GM19328 (cell line): ENCODE data around the gene CCDC30.
"Not testable (repeated sequence)": the region's sequence is repeated elsewhere in the genome, so short reads cannot be mapped to it uniquely, and the experiment has no call there.

Experiments
- ATAC-seq: cut with Tn5 transposase; IDR thresholded peaks from one replicate; pipeline ENCODE4 v1.9.1; 2021; ENCODE audit warnings: mild to moderate bottlenecking, moderate library complexity; ENCODE audit not compliant: unreplicated experiment

CCDC30 gene

DNA sequence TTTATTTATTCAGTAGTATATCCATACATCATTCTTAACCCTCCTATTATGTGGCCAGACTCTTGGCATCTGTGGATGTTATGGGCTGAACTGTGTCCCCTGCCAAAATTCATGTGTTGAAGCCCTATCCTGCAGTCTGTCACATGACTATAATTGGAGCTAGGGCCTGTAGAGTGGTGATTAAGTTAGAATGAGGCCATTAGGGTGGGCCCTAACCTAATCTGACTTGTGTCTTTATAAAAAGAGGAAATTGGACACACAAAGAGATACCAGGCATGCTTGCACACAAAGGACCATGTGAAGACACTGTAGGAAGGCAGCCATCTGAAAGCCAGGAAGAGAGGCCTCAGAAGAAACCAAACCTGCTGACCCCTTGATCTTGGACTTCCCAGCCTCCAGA lies 13.8 kb upstream of the CCDC30 start:
- no peak for ATAC-seq

DNA sequence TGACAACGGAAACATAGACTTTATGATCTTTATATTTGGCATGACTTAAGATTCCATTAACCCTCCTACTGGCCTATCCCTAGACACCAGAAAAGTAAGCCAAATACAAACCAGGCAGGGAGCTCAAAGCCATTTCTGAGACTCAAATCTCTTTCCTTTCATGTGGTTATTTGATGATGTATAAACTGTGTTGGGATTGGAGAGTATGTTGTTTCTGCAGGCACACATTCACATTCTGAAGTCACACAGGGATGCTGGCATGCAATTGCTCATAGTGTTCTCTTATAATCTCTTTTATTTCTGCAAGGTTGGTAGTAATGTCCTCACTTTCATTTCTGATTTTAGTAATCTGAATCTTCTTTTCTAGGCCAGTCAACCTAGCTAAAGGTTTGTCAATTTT lies 13.0 kb upstream of the CCDC30 start:
- ATAC-seq: no peak

DNA sequence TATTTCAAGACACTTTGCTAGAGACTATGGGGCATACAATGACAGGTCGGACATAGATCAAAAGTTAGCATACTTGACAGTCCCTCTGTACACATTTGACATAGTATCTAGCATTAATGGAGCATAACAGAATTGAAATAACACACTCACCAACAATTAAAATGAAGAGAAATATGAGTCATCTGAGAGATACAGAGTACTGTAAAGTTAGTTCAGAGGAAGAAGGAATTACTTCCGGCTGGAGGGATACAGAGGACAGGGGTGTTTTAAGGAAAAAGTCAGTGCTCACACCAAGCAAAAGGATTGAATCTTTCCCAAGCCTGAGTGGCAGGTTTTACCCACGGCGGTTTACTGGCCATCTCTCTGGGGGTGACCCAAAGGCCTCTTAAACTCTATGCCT lies 9.7 kb upstream of the CCDC30 start:
- no peak for ATAC-seq

DNA sequence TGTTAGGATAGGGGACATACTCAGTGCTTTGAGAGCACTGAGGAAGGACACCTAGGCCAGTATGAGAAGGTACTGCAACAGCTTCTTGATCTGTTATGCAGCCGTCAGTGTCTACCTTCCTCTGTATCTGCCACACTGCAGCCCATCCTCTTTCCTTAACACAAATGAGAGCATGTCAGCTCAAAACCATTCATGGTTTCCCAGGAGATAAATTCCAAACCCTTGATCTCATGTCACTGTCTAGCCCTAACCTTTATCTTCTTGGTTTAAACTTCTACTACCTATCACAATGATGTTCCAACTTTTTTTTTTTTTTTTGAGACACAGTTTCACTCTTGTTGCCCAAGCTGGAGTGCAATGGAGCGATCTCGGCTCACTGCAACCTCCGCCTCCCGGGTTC lies 8.7 kb upstream of the CCDC30 start:
- ATAC-seq: no peak

DNA sequence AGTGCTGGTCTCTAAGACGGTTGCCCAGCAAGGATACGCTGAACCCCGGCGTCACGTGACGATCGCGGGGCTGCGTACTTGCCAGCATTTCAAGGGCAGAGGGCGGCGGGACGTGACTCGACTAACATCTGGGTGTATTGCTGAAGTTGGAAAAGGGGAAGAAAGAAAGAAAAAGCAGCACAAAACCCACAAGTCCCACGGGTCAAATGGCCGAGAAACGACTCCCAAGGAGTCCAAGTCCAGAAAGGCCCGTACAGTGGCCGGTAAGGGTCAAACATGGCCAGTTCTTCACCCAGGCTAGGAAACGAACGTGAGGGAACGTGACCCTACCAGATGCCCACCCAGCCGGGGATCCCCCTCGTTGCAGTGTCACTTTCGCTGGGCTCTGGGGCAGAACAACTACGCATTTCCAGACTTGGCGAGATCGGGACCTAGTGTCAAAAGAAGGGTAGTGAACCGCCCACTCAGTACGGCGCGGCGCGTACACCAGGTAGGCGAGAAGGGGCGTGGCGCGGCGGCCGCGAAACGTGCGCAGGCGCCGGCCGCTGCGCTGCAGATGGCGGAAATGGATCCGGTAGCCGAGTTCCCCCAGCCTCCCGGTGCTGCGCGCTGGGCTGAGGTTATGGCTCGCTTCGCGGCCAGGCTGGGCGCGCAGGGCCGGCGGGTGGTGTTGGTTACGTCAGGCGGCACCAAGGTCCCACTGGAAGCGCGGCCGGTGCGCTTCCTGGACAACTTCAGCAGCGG lies 6.9 kb upstream of the CCDC30 start, which contains the start of the genes PPCS and ZMYND12:
TSS of gene PPCS (plus strand) at position 534 of the 744 bp plus-strand sequence. CDS start at position 557, 23 bp downstream.
TSS of gene ZMYND12 (minus strand) at position 13 of the 744 bp plus-strand sequence. CDS start 25 bp downstream, outside the sequence.
- ATAC-seq: peak; percentile 76

DNA sequence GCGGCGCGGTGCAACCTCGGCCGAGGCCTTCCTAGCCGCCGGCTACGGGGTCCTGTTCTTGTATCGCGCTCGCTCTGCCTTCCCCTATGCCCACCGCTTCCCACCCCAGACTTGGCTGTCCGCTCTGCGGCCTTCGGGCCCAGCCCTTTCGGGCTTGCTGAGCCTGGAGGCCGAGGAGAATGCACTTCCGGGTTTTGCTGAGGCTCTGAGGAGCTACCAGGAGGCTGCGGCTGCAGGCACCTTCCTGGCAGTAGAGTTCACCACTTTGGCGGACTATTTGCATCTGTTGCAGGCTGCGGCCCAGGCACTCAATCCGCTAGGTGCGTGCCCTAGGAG lies 6.4 kb upstream of the CCDC30 start:
- ATAC-seq: peak; percentile 43

DNA sequence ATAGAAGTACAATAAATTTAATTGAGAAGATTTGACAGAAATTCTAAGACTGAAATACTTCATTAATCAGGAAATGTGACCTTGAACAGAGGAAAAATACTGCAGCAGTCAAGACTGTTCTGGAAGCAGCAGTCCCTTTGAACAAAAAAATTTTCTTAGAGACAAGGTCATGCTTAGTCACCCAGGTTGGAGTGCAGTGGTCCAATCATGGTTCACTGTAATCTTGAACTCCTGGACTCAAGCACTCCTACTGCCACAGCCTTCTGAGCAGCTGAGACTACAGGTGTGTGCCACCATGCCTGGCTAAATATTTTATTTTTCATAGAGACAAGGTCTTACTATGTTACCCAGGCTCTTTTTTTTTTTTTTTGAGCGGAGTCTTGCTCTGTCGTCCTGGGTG lies 1.9 kb upstream of the CCDC30 start:
- no peak for ATAC-seq

DNA sequence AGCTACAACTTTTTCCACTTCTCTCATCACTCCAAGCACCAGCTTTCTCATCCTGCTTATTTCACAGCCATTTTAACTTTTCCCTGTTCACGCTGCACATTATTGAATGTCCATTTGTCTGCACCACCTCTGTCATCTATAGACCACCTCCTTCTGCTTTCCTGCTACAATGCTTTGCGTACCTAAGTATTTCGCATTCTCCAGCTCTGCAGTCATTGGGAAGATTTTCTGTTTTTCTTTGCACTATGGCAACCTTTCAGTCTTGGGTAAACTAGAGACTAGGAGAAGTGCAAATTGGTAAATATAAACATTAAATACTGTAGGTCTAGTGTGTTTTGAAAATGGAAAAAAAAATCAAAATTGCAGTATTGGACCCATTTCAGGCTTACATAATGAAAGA lies 835 bp downstream of the CCDC30 start:
- no peak for ATAC-seq

DNA sequence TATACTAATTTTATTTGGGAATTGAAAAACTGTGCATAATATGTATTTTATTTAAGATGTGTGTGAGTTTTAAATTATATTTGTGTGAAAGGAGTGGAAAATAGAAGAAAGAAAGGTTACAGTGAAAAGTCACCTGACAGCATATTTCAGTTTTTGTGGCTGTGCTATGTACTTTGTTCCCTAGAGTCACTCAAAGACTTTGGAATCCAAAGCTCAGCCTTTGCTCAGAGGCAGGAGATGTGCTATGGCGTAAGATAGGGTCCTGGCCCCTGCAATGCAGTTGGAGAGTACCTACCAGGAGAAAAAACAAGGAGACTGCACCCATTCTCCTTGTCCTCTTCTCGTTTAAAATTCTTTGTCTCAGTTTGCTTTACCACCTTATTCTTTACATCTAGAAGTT lies 2.9 kb downstream of the CCDC30 start:
- ATAC-seq: no peak

DNA sequence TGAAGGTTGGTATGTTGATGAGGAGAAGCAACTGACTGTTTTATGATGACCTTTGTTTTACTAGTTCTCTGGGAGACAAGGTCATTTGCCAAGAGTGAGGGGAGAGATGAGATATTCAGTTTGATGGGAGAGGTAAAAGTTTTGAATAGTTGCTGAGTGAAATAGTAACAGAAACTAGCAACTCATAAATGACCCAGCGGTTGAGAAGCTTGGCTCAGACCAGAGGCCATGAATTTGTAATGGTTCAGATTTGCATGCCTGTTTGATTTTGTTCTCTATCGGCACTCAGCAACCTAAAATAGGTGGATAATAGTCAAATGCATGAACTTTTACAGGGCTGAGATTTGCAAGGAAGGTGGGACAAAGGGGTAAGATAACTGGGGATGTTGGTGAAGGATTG lies 6.6 kb downstream of the CCDC30 start:
- no peak for ATAC-seq

DNA sequence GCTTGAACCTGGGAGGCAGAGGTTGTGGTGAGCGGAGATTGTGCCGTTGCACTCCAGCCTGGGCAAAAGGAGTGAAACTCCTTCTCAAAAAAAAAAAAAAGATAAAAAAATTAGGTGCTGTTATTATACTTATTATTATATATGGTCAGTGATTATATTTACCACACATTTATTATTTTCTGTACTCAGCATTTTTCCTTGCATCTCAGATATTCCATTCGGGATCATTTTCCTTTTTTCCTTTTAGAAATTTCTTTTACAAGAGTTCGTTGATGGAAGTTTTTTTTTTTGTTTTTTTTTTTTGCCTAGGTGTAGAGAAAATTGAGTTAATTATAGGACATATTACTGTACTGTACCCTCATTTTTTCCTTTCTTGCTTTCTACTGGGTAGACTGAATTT lies 13.5 kb downstream of the CCDC30 start:
- ATAC-seq: no peak

DNA sequence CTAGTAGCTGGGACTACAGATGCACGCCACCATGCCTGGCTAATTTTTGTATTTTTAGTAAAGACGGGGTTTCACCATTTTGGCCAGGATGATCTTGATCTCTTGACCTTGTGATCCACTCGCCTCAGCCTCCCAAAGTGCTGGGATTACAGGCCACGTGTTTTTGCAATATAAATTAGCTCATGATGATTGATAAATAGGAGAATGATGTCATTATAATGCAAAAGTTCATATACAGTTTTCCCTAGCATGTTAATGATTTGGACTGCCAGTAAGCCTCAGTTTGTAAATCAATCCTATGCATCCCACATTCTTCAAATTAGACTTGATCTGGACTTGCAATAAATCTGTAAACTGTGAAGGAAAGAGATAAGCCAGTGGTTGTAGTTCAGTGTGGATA lies 14.3 kb downstream of the CCDC30 start:
- not testable (repeated sequence) for ATAC-seq

DNA sequence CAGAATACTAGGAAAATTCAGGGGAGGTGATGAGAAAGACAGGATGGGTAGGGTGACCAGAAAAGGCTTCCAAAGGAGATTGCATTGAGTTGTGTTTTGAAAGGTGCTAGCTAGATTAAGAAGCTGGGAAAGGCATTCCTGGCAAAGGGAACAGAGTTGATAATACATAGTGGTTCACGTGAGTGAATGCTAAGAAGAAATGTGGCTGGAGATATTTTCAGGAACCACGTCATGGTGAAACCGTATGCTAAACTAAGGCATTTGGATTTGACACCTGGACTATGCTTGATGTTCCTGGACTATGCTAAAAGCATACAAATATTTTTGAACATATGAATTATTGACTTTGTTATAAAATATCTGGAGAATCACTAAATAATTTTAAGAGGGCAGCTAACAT lies 14.7 kb downstream of the CCDC30 start:
- no peak for ATAC-seq

DNA sequence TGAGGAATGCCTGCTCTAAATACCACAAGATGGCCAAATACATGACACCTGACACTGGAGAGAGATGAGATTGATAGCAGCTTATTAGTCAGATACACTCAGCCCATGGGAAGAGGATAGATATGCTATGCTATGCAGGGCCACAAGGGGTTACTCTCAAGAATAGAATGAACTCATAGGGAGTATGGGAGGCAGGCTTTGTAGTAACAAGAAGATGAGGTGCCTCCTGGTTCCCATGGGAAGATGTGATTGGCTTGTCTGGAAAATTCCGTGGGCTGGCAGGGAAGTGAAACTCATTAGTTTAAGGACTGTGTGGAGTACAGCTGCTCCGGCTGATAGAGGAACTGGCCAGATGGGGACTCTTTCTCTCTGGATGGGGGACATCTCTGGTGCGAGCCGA lies 16.5 kb downstream of the CCDC30 start:
- no peak for ATAC-seq

DNA sequence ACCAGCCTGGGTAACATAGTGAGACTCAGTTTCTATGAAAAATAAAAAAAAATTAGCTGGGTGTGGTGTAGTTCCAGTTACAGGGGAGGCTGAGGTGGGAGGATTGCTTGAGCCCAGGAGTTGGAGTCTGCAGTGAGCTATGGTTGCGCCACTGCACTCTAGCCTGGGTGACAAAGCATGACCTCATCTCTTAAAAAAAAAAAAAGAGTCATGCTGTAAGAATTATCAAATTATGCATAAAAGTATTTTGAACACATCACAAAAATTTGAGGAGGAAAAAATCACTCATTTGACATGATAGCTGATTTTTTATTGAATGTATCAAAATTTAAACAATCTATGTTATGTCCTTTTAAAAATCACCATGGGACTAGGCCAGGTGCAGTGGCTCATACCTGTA lies 17.8 kb downstream of the CCDC30 start:
- no peak for ATAC-seq

DNA sequence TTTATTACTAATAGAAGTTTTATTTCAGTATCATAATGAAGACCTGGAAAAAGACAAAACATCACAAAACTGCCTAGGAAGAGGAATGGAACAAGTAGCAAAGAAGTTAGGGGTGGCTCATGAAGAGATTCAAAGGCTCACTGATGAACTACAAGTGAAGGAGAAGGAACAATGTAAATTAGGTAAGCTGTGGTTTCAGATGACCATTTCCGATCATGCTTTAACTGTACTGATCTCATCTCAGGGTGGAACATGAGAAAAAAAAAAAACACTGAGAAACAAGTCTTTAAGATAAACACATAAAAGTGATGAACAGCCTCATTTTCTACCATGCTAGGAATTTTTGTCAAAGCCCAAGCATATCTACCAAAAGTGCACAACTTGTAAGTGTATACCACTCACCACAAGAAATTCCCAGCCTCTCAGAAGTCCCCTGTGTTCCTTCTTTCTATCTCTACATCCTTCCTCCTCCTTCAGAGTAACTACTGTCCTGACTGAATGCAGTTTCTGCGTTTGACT lies 19.6 kb downstream of the CCDC30 start:
- ATAC-seq: no peak

DNA sequence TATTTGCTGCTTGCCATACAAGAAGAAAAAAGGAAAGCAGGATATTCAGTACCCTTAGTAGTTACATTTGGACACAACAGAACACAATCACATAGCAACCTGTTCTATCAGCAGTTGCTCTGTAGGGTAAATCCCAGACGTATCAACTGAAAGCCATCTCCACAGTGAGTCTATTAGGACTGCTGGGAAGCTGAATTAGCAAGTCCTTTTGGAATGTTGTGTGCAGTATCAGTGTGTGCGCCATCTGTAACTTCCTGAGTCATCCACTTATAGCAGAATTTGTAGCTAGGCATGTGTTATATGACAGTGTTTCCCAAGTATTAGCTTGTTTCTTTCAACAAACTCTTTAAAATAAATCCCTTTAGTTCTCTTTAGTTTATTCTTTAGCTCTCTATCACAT lies 21.3 kb downstream of the CCDC30 start:
- no peak for ATAC-seq

DNA sequence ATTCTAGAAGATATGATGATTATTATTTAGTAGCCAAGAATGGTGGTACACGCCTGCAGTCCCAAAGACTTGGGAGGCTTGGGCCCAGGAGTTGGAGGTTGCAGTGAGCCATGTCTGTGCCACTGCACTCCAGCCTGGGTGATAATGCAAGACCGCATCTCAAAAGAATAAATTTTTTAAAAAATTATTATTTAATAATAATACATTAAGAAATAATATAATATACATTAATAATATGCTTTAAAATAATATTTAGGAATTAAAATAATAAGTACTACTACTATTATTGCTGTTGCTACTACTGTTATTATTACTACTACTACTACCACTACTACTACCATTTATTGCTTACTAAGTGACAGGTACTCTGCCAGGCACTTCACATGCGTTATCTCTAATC lies 27.2 kb downstream of the CCDC30 start:
- ATAC-seq: no peak

DNA sequence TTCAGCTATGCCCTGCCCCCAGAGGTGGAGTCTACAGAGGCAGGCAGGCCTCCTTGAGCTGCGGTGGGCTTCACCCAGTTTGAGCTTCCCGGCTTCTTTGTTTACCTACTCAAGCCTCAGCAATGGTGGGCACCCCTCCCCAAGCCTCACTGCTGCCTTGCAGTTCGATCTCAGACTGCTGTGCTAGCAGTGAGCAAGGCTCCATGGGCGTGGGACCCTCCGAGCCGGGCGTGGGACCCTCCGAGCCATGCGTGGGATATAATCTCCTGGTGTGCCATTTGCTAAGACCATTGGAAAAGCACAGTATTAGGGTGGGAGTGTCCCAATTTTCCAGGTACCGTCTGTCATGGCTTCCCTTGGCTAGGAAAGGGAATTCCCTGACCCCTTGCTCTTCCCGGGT lies 38.9 kb downstream of the CCDC30 start:
- not testable (repeated sequence) for ATAC-seq

DNA sequence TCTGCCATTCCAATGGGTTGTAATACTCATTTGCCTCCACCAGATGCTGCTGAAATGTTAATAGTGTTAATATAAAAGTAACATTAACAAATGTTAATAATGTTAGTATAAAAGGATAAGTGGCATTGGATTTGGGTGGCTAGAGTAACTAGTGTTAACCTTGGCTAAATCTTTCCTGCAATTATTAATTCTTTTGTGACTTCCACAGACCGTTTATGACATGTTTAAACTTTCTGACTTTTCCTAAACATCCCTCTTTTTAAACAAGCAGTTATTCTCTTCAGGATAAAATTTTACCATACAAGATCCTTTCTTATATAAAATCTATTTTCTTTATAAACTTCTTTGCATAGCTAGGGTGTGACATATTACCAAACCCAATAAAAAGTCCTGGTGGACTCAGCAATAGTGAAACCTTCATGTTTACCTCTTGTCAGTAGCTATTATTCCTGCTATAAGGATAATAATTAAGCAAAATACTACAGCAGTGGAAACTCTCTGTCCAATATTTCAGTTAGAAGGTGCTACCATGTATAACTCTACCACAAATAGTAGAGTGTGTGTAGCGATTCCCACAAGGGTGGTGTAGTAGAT lies 41.5 kb downstream of the CCDC30 start:
- no peak for ATAC-seq

DNA sequence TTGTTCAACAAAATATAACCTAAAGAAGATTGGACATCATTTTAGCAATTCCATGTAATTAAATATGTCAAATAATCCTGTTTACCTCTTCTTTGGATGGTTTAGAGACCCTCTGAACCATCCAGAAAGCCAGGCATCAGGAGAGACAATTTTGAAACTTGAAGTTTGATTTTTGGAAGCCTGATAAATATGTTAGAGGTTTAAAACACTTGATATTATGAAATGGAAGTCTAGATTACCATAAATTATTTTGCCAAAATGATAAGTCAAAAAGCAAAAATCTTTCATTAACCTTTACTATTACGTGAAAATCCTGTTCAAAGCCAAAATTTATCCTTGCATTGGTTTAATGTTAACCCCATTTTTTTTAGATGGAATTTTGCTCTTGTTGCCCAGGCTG lies 43.5 kb downstream of the CCDC30 start:
- no peak for ATAC-seq

DNA sequence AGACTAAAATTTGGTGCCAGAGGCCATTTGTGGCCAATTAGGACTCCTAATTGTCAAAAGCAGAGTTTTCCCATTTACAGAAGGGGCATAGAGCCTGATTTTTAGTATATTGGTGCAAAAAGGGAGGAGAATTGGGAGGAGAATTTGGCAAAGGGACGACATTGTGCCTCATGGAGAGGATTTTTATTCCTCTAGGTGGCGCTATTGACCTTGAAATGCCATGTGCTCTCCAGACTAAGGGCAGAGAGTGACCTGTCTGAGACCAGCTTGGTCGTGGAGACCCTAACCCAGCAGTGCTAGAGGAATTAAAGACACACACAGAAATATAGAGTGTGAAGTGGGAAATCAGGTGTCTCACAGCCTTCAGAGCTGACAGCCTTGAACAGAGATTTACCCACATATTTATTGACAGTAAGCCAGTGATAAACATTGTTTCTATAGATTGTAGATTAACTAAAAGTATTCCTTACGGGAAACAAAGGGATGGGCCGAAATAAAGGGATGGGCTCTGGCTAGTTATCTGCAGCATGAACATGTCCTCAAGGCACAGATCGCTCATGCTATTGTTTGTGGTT lies 48.6 kb downstream of the CCDC30 start:
- ATAC-seq: not testable (repeated sequence)
